Duodenal mucosa (tissue), 2 donors: Measurements from ENCODE around the gene CSPG4.
"Not testable (repeated sequence)": the region's sequence is repeated elsewhere in the genome, so short reads cannot be mapped to it uniquely, and the experiment has no call there.

Experiments used
- H3K27ac ChIP-seq: one replicate; pipeline ENCODE4 v1.7.0; 2013; ENCODE audit warnings: low read depth, low read length
- H3K27me3 ChIP-seq, 2 donors: one replicate each; pipeline ENCODE4 v1.7.0; 2013; ENCODE audit warnings: low read length in 2 of 2, control low read depth in 1 of 2; ENCODE audit not compliant: insufficient read depth in 2 of 2, control insufficient read depth in 1 of 2
- H3K36me3 ChIP-seq, 2 donors: one replicate each; pipeline ENCODE4 v1.7.0; 2013; ENCODE audit warnings: low read length in 2 of 2, control low read depth in 1 of 2; ENCODE audit not compliant: insufficient read depth in 2 of 2, control insufficient read depth in 1 of 2
- H3K4me1 ChIP-seq, 2 donors: one replicate each; pipeline ENCODE4 v1.7.0; 2013; ENCODE audit warnings: low read length in 2 of 2, control low read depth in 1 of 2; ENCODE audit not compliant: insufficient read depth in 2 of 2, control insufficient read depth in 1 of 2
- H3K4me3 ChIP-seq, 2 donors: one replicate each; pipeline ENCODE4 v1.7.0; 2013; ENCODE audit warnings: low read length in 2 of 2, low read depth in 1 of 2
- H3K9ac ChIP-seq, 2 donors: one replicate each; pipeline ENCODE4 v1.7.0; 2013; ENCODE audit warnings: low read length in 2 of 2, low read depth in 1 of 2
- H3K9me3 ChIP-seq, 2 donors: one replicate each; pipeline ENCODE4 v1.7.0; 2013; ENCODE audit warnings: low read length in 2 of 2, control low read depth in 1 of 2; ENCODE audit not compliant: control insufficient read depth in 1 of 2

The CSPG4 gene

GRCh38 chr15:75723171-75723846, 10.7 kb upstream of the CSPG4 start:
- Histone ChIP-seq H3K9ac (peak overlapping the region; percentile 20 to 60), H3K36me3 (no peaks in the 10 kb centered on the region), H3K9me3 (no peaks in the 10 kb centered on the region), H3K27me3 (no peaks in the 10 kb centered on the region), H3K27ac (peak overlapping the region; percentile 57), H3K4me3 (peak overlapping the region in 1 of 2 donors; percentile 40), H3K4me1 (peaks cover 14 to 23% of the 10 kb centered on the region in 2 donors)

GRCh38 chr15:75721923-75722870, 9.5 kb upstream of the CSPG4 start:
- H3K9me3 ChIP-seq, result no peaks in the 10 kb centered on the region
- H3K27me3 ChIP-seq, result no peaks in the 10 kb centered on the region
- peaks cover 14 to 23% of the 10 kb centered on the region in 2 donors for H3K4me1 ChIP-seq
- H3K4me3 ChIP-seq, result no peak overlapping the region
- no peaks in the 10 kb centered on the region for H3K36me3 ChIP-seq
- H3K9ac ChIP-seq, result no peak overlapping the region
- no peak overlapping the region for H3K27ac ChIP-seq

GRCh38 chr15:75721480-75721922, 8.9 kb upstream of the CSPG4 start:
- Histone ChIP-seq H3K9me3 (no peaks in the 10 kb centered on the region), H3K9ac (no peak overlapping the region), H3K27me3 (no peaks in the 10 kb centered on the region), H3K27ac (no peak overlapping the region), H3K4me3 (no peak overlapping the region), H3K36me3 (no peaks in the 10 kb centered on the region), H3K4me1 (peaks cover 14 to 23% of the 10 kb centered on the region in 2 donors)

GRCh38 chr15:75720787-75721479, 8.3 kb upstream of the CSPG4 start:
- H3K27ac ChIP-seq, result no peak overlapping the region
- H3K36me3 ChIP-seq, result no peaks in the 10 kb centered on the region
- no peak overlapping the region for H3K4me3 ChIP-seq
- no peaks in the 10 kb centered on the region for H3K27me3 ChIP-seq
- no peak overlapping the region for H3K9ac ChIP-seq
- peaks cover 14 to 23% of the 10 kb centered on the region in 2 donors for H3K4me1 ChIP-seq
- no peaks in the 10 kb centered on the region for H3K9me3 ChIP-seq

GRCh38 chr15:75720297-75720696, 7.6 kb upstream of the CSPG4 start:
- H3K36me3 ChIP-seq, result no peaks in the 10 kb centered on the region
- peaks cover 18 to 23% of the 10 kb centered on the region in 2 donors for H3K4me1 ChIP-seq
- no peaks in the 10 kb centered on the region for H3K27me3 ChIP-seq
- H3K9ac ChIP-seq, result no peak overlapping the region
- H3K27ac ChIP-seq, result no peak overlapping the region
- H3K4me3 ChIP-seq, result no peak overlapping the region
- no peaks in the 10 kb centered on the region for H3K9me3 ChIP-seq

GRCh38 chr15:75718328-75718727, 5.7 kb upstream of the CSPG4 start:
- Histone ChIP-seq H3K27me3 (peaks cover under 1 to 1% of the 10 kb centered on the region in 2 donors), H3K36me3 (no peaks in the 10 kb centered on the region), H3K4me3 (no peak overlapping the region), H3K9ac (no peak overlapping the region), H3K27ac (no peak overlapping the region), H3K4me1 (peaks cover 12 to 14% of the 10 kb centered on the region in 2 donors), H3K9me3 (no peaks in the 10 kb centered on the region)

- H3K9me3 ChIP-seq, H3K36me3 ChIP-seq, H3K27ac ChIP-seq, H3K27me3 ChIP-seq, H3K4me3 ChIP-seq, H3K9ac ChIP-seq: not testable (repeated sequence)
- peaks cover 4 to 11% of the 10 kb centered on the region in 2 donors for H3K4me1 ChIP-seq
Measured at GRCh38 chr15:75717001-75717400, 4.4 kb upstream of the CSPG4 start.

- peaks cover 4 to 11% of the 10 kb centered on the region in 2 donors for H3K4me1 ChIP-seq
- H3K27ac ChIP-seq, result not testable (repeated sequence)
Measured at GRCh38 chr15:75716249-75716950, 3.8 kb upstream of the CSPG4 start.

GRCh38 chr15:75715312-75715832, 2.7 kb upstream of the CSPG4 start:
- not testable (repeated sequence) for H3K27ac ChIP-seq, H3K9ac ChIP-seq, H3K27me3 ChIP-seq, H3K4me3 ChIP-seq, H3K9me3 ChIP-seq, H3K36me3 ChIP-seq
- peaks cover 0 to 11% of the 10 kb centered on the region in 2 donors for H3K4me1 ChIP-seq

More at GRCh38 chr15:75716249-75716950, 3.8 kb upstream of the CSPG4 start:
- not testable (repeated sequence) for H3K27me3 ChIP-seq, H3K9me3 ChIP-seq, H3K36me3 ChIP-seq, H3K4me3 ChIP-seq, H3K9ac ChIP-seq
